ENCODE measurements around the gene KCNC1.

- TF ChIP-seq POLR2A (IDR thresholded peaks at IDR 0.05; ENCODE audit: low read depth, low read length) (no peak), POLR2AphosphoS5 (IDR thresholded peaks at IDR 0.05; ENCODE audit: low read depth, low read length) (no peak)
These were observed 87.8 kb downstream of the KCNC1 start for GRCh38 chr11:17822401-17822781.
